Fibroblast of lung (primary cell): ENCODE results near the gene TRIM47. TPM values are rescaled to one million over a fixed set of nuclear protein-coding genes. Genes with fewer than 3 reads are reported as not detected.

ENCODE experiments used
- DNase-seq, 2 donors: peaks; one replicate each; pipeline versions ENCODE4 v3.0.0 to v3.0.0-alpha.2; 2010; ENCODE audit warnings: low read depth in 2 of 2
- H2AFZ ChIP-seq: 2 replicates; pipeline ENCODE4 v1.5.1; 2012; ENCODE audit warnings: low read length, control low read depth, inconsistent platforms
- H3K27ac ChIP-seq: 2 replicates; pipeline ENCODE4 v1.5.1; 2011; ENCODE audit warnings: low read length, control low read depth; ENCODE audit not compliant: insufficient read depth
- H3K27me3 ChIP-seq: 2 replicates; pipeline ENCODE4 v1.5.1; 2011; ENCODE audit warnings: mild to moderate bottlenecking, low read length; ENCODE audit not compliant: control insufficient read depth, insufficient read depth
- H3K36me3 ChIP-seq: 2 replicates; pipeline ENCODE4 v1.5.1; 2011; ENCODE audit warnings: low read length; ENCODE audit not compliant: control insufficient read depth, insufficient read depth
- H3K4me1 ChIP-seq: 2 replicates; pipeline ENCODE4 v1.5.1; 2011; ENCODE audit warnings: low read length; ENCODE audit not compliant: control insufficient read depth, insufficient read depth; ENCODE audit errors: extremely low read depth
- H3K4me2 ChIP-seq: 2 replicates; pipeline ENCODE4 v1.5.1; 2011; ENCODE audit warnings: low read length, control low read depth; ENCODE audit not compliant: insufficient read depth; ENCODE audit errors: extremely low read depth
- H3K4me3 ChIP-seq, 4 experiments: fragments of 200-600 bp in 1 of 4; sonication (generic) in 1 of 4; replicated peaks in 1 of 4; 2 replicates each; pipeline ENCODE4 v1.5.1; 2011 to 2016; ENCODE audit warnings: low read length in 4 of 4, low read depth in 3 of 4, mild to moderate bottlenecking in 3 of 4, control low read depth in 2 of 4, inconsistent platforms in 1 of 4, mixed read lengths in 1 of 4; ENCODE audit not compliant: insufficient read depth in 1 of 4; ENCODE audit errors: control extremely low read depth in 1 of 4
- H3K79me2 ChIP-seq: 2 replicates; pipeline ENCODE4 v1.5.1; 2012; ENCODE audit warnings: mild to moderate bottlenecking, low read length, inconsistent platforms; ENCODE audit not compliant: control insufficient read depth, insufficient read depth
- H3K9ac ChIP-seq: 2 replicates; pipeline ENCODE4 v1.5.1; 2011; ENCODE audit warnings: mild to moderate bottlenecking, low read length, control low read depth; ENCODE audit not compliant: insufficient read depth
- H3K9me3 ChIP-seq: 2 replicates; pipeline ENCODE4 v1.5.1; 2012; ENCODE audit warnings: low read depth, low read length; ENCODE audit not compliant: control insufficient read depth, insufficient read depth
- H4K20me1 ChIP-seq: 2 replicates; pipeline ENCODE4 v1.5.1; 2011; ENCODE audit warnings: low read length; ENCODE audit not compliant: control insufficient read depth, insufficient read depth; ENCODE audit errors: extremely low read depth
- EZH2 ChIP-seq: IDR thresholded peaks from 2 replicates; pipeline ENCODE4 v1.5.1; 2012; ENCODE audit warnings: low read length, control low read depth, mild to moderate bottlenecking; ENCODE audit errors: missing control alignments
- polyA plus RNA-seq, 2 donors: library from polyadenylated mRNA; depleted of rRNA in 1 of 2; stranded (reverse) in 1 of 2; unstranded in 1 of 2; fragments of >200 nt; gene quantifications; 2 replicates each; pipeline ENCODE4 v1.2.1, GENCODE V29; 2011 to 2012; ENCODE audit warnings: missing spikeins in 1 of 2
- total RNA-seq: library from RNA; depleted of rRNA; stranded (reverse); fragments of >200 nt; gene quantifications from 2 replicates; pipeline ENCODE4 v1.2.1, GENCODE V29; 2014
- TF ChIP-seq, protein P1 (sequence below), 2 donors: IDR thresholded peaks in 1 of 2; conservative IDR thresholded peaks in 1 of 2; 1 replicate in 1 of 2; 2 replicates in 1 of 2; pipeline ENCODE4 v1.5.1; 2011 to 2012; ENCODE audit warnings: low read length in 2 of 2, control low read depth in 1 of 2, inconsistent platforms in 1 of 2, low read depth in 1 of 2, mild to moderate bottlenecking in 1 of 2

Gene TRIM47
- total and polyA plus RNA-seq, 2 donors (not counting 1 experiment from before 2014, with no cell fraction given): 2.2 to 16.0 TPM

DNA sequence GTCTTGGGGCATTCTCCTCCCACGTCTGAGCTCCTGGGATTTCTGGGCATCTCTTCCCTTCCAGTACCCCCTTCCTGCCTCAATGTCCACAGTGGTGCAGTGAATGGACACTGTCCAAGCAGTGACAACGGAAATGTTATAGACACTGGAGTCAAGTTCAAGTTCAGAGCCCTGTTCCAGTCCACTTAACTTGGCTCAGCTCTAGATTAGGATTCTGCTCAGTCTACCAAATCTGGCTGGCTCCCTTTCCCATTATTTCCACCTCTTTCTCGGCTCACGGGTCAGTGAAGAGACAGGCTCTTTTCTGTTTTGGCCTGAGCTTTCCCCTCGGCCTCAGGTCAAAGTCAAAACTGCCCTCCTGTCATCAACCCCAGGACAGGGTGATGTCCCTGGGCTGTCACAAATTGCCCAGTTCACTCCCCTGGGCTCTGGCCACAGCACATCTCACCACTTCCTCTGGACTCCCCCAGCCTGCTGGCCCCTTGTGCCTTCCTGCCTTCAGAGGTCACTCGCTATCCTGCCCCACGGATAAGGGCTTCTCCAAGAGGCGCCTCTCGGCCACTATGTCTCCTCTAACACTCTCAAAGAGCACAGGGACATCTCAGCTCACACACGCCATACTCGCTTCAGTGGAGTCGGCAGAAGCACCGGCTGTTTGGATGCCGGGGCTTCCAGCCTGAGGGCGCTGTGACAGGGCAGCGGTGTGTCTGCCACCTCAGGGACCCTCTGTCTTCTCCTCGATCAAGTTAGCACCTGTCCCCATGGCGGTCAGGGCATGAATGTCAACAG is 44.0 kb upstream of the TRIM47 start:
- TF ChIP-seq EZH2: no peak
- TF ChIP-seq, protein P1, sequence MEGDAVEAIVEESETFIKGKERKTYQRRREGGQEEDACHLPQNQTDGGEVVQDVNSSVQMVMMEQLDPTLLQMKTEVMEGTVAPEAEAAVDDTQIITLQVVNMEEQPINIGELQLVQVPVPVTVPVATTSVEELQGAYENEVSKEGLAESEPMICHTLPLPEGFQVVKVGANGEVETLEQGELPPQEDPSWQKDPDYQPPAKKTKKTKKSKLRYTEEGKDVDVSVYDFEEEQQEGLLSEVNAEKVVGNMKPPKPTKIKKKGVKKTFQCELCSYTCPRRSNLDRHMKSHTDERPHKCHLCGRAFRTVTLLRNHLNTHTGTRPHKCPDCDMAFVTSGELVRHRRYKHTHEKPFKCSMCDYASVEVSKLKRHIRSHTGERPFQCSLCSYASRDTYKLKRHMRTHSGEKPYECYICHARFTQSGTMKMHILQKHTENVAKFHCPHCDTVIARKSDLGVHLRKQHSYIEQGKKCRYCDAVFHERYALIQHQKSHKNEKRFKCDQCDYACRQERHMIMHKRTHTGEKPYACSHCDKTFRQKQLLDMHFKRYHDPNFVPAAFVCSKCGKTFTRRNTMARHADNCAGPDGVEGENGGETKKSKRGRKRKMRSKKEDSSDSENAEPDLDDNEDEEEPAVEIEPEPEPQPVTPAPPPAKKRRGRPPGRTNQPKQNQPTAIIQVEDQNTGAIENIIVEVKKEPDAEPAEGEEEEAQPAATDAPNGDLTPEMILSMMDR (conservative IDR thresholded peaks at IDR 0.05 in 1 of 2, IDR thresholded peaks at IDR 0.05 in 1 of 2; ENCODE audit: low read depth in 1 of 2, low read length in 2 of 2): no peak
- H3K4me2 ChIP-seq: no peak overlapping the region
- no peaks in the 10 kb centered on the region for H3K4me1 ChIP-seq

GRCh38 chr17:75921596-75921995 is 43.2 kb upstream of the TRIM47 start:
- no peak for DNase-seq
- Histone ChIP-seq H3K4me3 (no peak overlapping the region), H4K20me1 (no peaks in the 10 kb centered on the region), H3K36me3 (peaks cover 3% of the 10 kb centered on the region), H3K27ac (no peak overlapping the region), H3K79me2 (no peaks in the 10 kb centered on the region), H3K9ac (no peak overlapping the region), H3K27me3 (no peaks in the 10 kb centered on the region), H3K4me1 (no peaks in the 10 kb centered on the region), H3K4me2 (no peak overlapping the region), H3K9me3 (no peaks in the 10 kb centered on the region), H2AFZ (no peak overlapping the region)
- TF ChIP-seq EZH2: no peak
- TF ChIP-seq, protein P1 (conservative IDR thresholded peaks at IDR 0.05 in 1 of 2, IDR thresholded peaks at IDR 0.05 in 1 of 2; ENCODE audit: low read depth in 1 of 2, low read length in 2 of 2): no peak

More for the DNA sequence above, 44.0 kb upstream of the TRIM47 start:
- no peak for DNase-seq
- no peaks in the 10 kb centered on the region for H4K20me1 ChIP-seq
- no peaks in the 10 kb centered on the region for H3K27me3 ChIP-seq
- H2AFZ ChIP-seq: no peak overlapping the region
- no peaks in the 10 kb centered on the region for H3K79me2 ChIP-seq
- H3K4me3 ChIP-seq: no peak overlapping the region
- peaks cover 3% of the 10 kb centered on the region for H3K36me3 ChIP-seq
- no peak overlapping the region for H3K9ac ChIP-seq
- no peak overlapping the region for H3K27ac ChIP-seq
- H3K9me3 ChIP-seq: no peaks in the 10 kb centered on the region

DNA sequence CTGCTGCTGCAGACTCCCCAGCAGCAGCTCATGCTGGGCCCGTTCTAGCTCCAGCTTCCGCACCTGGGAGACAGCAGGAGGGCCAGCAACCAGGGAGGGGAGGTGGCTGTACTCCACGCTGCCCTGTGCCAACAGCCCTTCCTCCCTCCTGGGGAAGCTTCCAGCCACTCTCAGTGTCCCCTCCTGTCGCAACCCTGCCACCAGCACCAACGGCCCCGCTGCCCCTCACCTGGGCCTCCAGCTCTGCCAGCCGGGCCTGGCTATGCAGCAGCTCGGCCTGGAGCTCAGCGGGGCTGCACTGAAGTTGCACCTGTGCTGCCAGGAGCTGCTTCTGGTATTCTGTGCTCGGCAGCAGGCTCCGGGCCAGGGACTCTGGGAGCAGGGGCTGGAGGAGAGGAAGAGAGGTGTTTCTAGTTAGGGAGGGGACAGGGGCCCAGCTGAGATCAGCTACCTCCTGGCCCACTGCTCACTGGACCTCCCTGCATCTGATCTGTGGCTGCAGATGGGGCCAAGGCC is 41.7 kb upstream of the TRIM47 start:
- peaks cover 3% of the 10 kb centered on the region for H3K36me3 ChIP-seq
- no peak overlapping the region for H3K27ac ChIP-seq
- no peak for DNase-seq
- no peaks in the 10 kb centered on the region for H3K27me3 ChIP-seq
- H3K9me3 ChIP-seq: no peaks in the 10 kb centered on the region
- H3K79me2 ChIP-seq: no peaks in the 10 kb centered on the region
- no peak for TF ChIP-seq EZH2
- TF ChIP-seq, protein P1 (conservative IDR thresholded peaks at IDR 0.05 in 1 of 2, IDR thresholded peaks at IDR 0.05 in 1 of 2; ENCODE audit: low read depth in 1 of 2, low read length in 2 of 2): no peak
- no peak overlapping the region for H3K4me2 ChIP-seq
- H2AFZ ChIP-seq: no peak overlapping the region
- no peak overlapping the region for H3K4me3 ChIP-seq
- no peaks in the 10 kb centered on the region for H4K20me1 ChIP-seq
- no peak overlapping the region for H3K9ac ChIP-seq
- H3K4me1 ChIP-seq: no peaks in the 10 kb centered on the region
